H9 (cell line): ENCODE measurements around the gene EBLN2. TPM values are rescaled to one million over a fixed set of nuclear protein-coding genes. Genes with fewer than 3 reads are reported as not detected.

ENCODE experiments used
- DNase-seq: peaks from one replicate; pipeline ENCODE4 v3.0.0-alpha.2; 2017
- H2AFZ ChIP-seq: one replicate; pipeline ENCODE4 v1.6.1; 2013; ENCODE audit warnings: mild to moderate bottlenecking, low read length, control low read depth, moderate library complexity
- H2AK5ac ChIP-seq: 2 replicates; pipeline ENCODE4 v1.6.1; 2013; ENCODE audit warnings: low read length, control low read depth, mixed read lengths; ENCODE audit not compliant: insufficient read length
- H2BK120ac ChIP-seq: one replicate; pipeline ENCODE4 v1.6.1; 2013; ENCODE audit warnings: low read depth, mild to moderate bottlenecking, low read length, control low read depth, inconsistent platforms; ENCODE audit not compliant: poor library complexity, severe bottlenecking
- H2BK12ac ChIP-seq: 2 replicates; pipeline ENCODE4 v1.6.1; 2013; ENCODE audit warnings: low read length, control low read depth, mixed read lengths, low read depth; ENCODE audit not compliant: insufficient read length
- H2BK15ac ChIP-seq: 2 replicates; pipeline ENCODE4 v1.6.1; 2013; ENCODE audit warnings: low read depth, low read length, control low read depth
- H2BK20ac ChIP-seq: one replicate; pipeline ENCODE4 v1.6.1; 2013; ENCODE audit warnings: low read depth, mild to moderate bottlenecking, low read length, control low read depth, inconsistent platforms; ENCODE audit not compliant: poor library complexity, severe bottlenecking
- H2BK5ac ChIP-seq: 2 replicates; pipeline ENCODE4 v1.6.1; 2013; ENCODE audit warnings: low read length, control low read depth, mixed read lengths; ENCODE audit not compliant: insufficient read length
- H3K14ac ChIP-seq: 2 replicates; pipeline ENCODE4 v1.6.1; 2013; ENCODE audit warnings: low read length, control low read depth; ENCODE audit not compliant: insufficient read depth
- H3K18ac ChIP-seq: 2 replicates; pipeline ENCODE4 v1.6.1; 2013; ENCODE audit warnings: low read depth, mild to moderate bottlenecking, mixed read lengths, low read length, control low read depth; ENCODE audit not compliant: insufficient read length
- H3K23ac ChIP-seq: 2 replicates; pipeline ENCODE4 v1.6.1; 2013; ENCODE audit warnings: low read length, control low read depth, mixed read lengths, low read depth; ENCODE audit not compliant: insufficient read length
- H3K23me2 ChIP-seq: 2 replicates; pipeline ENCODE4 v1.6.1; 2013; ENCODE audit warnings: low read depth, mild to moderate bottlenecking, mixed read lengths, low read length, control low read depth; ENCODE audit not compliant: insufficient read length, poor library complexity, severe bottlenecking
- H3K27ac ChIP-seq: 2 replicates; pipeline ENCODE4 v1.5.1; 2013; ENCODE audit warnings: low read length, control low read depth, mixed read lengths, low read depth; ENCODE audit not compliant: insufficient read length
- H3K27me3 ChIP-seq: 2 replicates; pipeline ENCODE4 v1.6.1; 2013; ENCODE audit warnings: low read length, control low read depth, inconsistent platforms; ENCODE audit not compliant: insufficient read depth
- H3K4ac ChIP-seq: 2 replicates; pipeline ENCODE4 v1.6.1; 2013; ENCODE audit warnings: low read depth, mild to moderate bottlenecking, control low read depth, inconsistent platforms, low read length, moderate library complexity
- H3K4me1 ChIP-seq: 2 replicates; pipeline ENCODE4 v1.6.1; 2013; ENCODE audit warnings: low read length, control low read depth, inconsistent platforms; ENCODE audit not compliant: insufficient read depth
- H3K4me2 ChIP-seq: 2 replicates; pipeline ENCODE4 v1.6.1; 2013; ENCODE audit warnings: low read length, control low read depth, mixed read lengths; ENCODE audit not compliant: insufficient read length, insufficient read depth
- H3K56ac ChIP-seq: 2 replicates; pipeline ENCODE4 v1.6.1; 2013; ENCODE audit warnings: low read depth, mild to moderate bottlenecking, mixed read lengths, low read length, control low read depth; ENCODE audit not compliant: insufficient read length
- H3K79me1 ChIP-seq: 2 replicates; pipeline ENCODE4 v1.6.1; 2013; ENCODE audit warnings: low read depth, mild to moderate bottlenecking, moderate library complexity, low read length, control low read depth, inconsistent platforms; ENCODE audit not compliant: insufficient read depth, poor library complexity, severe bottlenecking
- H3K79me2 ChIP-seq: 2 replicates; pipeline ENCODE4 v1.6.1; 2013; ENCODE audit warnings: low read length, control low read depth, inconsistent platforms; ENCODE audit not compliant: insufficient read depth
- H3K9ac ChIP-seq: 2 replicates; pipeline ENCODE4 v1.6.1; 2013; ENCODE audit warnings: low read length, control low read depth, mixed read lengths; ENCODE audit not compliant: insufficient read length; ENCODE audit errors: extremely low read depth
- H3K9me3 ChIP-seq: one replicate; pipeline ENCODE4 v1.6.1; 2013; ENCODE audit warnings: low read depth, low read length, inconsistent platforms; ENCODE audit not compliant: control insufficient read depth
- H3T11ph ChIP-seq: one replicate; pipeline ENCODE4 v1.6.1; 2013; ENCODE audit warnings: mild to moderate bottlenecking, low read length, control low read depth, inconsistent platforms
- H4K20me1 ChIP-seq: one replicate; pipeline ENCODE4 v1.6.1; 2013; ENCODE audit not compliant: control insufficient read depth, insufficient read length, insufficient read depth
- H4K5ac ChIP-seq: 2 replicates; pipeline ENCODE4 v1.6.1; 2013; ENCODE audit warnings: low read depth, mild to moderate bottlenecking, mixed read lengths, low read length, control low read depth; ENCODE audit not compliant: insufficient read length
- H4K8ac ChIP-seq: replicated peaks from 2 replicates; pipeline ENCODE4 v1.6.1; 2013; ENCODE audit warnings: low read length, control low read depth, mixed read lengths, low read depth; ENCODE audit not compliant: insufficient read length
- H4K91ac ChIP-seq: 2 replicates; pipeline ENCODE4 v1.6.1; 2013; ENCODE audit warnings: low read depth, mild to moderate bottlenecking, moderate library complexity, mixed read lengths, low read length, control low read depth; ENCODE audit not compliant: insufficient read length
- H3K27ac Mint-ChIP-seq, 3 experiments: 2 replicates in 2 of 3; 3 replicates in 1 of 3; pipeline ENCODE4 v1.8.0; 2020 to 2021; ENCODE audit warnings: mixed read lengths in 3 of 3, mild to moderate bottlenecking in 1 of 3, moderate library complexity in 1 of 3
- H3K27me3 Mint-ChIP-seq: 2 replicates; pipeline ENCODE4 v1.8.0; 2021; ENCODE audit warnings: low read depth, mild to moderate bottlenecking, moderate library complexity, mixed read lengths
- H3K36me3 Mint-ChIP-seq, 3 experiments: 2 replicates in 2 of 3; 3 replicates in 1 of 3; pipeline ENCODE4 v1.8.0; 2020 to 2021; ENCODE audit warnings: low read depth in 3 of 3, mixed read lengths in 3 of 3; ENCODE audit not compliant: insufficient read depth in 1 of 3
- H3K4me1 Mint-ChIP-seq, 2 experiments: 2 replicates each; pipeline ENCODE4 v1.8.0; 2020; ENCODE audit warnings: mixed read lengths in 2 of 2
- H3K4me3 Mint-ChIP-seq, 2 experiments: 2 replicates in 1 of 2; 3 replicates in 1 of 2; pipeline ENCODE4 v1.8.0; 2020 to 2021; ENCODE audit warnings: mild to moderate bottlenecking in 2 of 2, mixed read lengths in 2 of 2, moderate library complexity in 1 of 2
- H3K9me3 Mint-ChIP-seq, 2 experiments: 2 replicates in 1 of 2; 3 replicates in 1 of 2; pipeline ENCODE4 v1.8.0; 2020; ENCODE audit warnings: mild to moderate bottlenecking in 2 of 2, mixed read lengths in 2 of 2, moderate library complexity in 1 of 2
- WGBS: extraction: QIAGEN DNeasy Blood & Tissue Kit; methylation state at CpG from one replicate; pipeline ENCODE4 v1.1.7; 2013; ENCODE audit warnings: missing lambda C conversion rate, low lambda C conversion rate, mixed read lengths; ENCODE audit not compliant: insufficient read length; ENCODE audit errors: extremely low coverage; 5-methylcytosine and 5-hydroxymethylcytosine counted together
- total RNA-seq: library from RNA; stranded (reverse); gene quantifications from 2 replicates; pipeline ENCODE4 v1.2.1, GENCODE V29; 2021
- TF ChIP-seq, protein P1 (sequence below): fragments of 200-600 bp; sonication (generic); conservative IDR thresholded peaks from 3 replicates; pipeline ENCODE4 v1.8.0; 2021; ENCODE audit warnings: antibody characterized with exemption, mild to moderate bottlenecking

Gene EBLN2
- total RNA-seq, 1 experiment from 2014 or later, result 6.1 TPM

GRCh38 chr3:73081140-73081539 lies 19.7 kb downstream of the EBLN2 start:
- no peak overlapping the region for H2BK12ac ChIP-seq
- no peak for DNase-seq
- no peaks in the 10 kb centered on the region for H3K27me3 ChIP-seq
- TF ChIP-seq, protein P1, sequence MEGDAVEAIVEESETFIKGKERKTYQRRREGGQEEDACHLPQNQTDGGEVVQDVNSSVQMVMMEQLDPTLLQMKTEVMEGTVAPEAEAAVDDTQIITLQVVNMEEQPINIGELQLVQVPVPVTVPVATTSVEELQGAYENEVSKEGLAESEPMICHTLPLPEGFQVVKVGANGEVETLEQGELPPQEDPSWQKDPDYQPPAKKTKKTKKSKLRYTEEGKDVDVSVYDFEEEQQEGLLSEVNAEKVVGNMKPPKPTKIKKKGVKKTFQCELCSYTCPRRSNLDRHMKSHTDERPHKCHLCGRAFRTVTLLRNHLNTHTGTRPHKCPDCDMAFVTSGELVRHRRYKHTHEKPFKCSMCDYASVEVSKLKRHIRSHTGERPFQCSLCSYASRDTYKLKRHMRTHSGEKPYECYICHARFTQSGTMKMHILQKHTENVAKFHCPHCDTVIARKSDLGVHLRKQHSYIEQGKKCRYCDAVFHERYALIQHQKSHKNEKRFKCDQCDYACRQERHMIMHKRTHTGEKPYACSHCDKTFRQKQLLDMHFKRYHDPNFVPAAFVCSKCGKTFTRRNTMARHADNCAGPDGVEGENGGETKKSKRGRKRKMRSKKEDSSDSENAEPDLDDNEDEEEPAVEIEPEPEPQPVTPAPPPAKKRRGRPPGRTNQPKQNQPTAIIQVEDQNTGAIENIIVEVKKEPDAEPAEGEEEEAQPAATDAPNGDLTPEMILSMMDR, result no peak
- no peak overlapping the region for H2AFZ ChIP-seq
- no peak overlapping the region for H3K23ac ChIP-seq
- no peak overlapping the region for H2AK5ac ChIP-seq
- no peak overlapping the region for H2BK20ac ChIP-seq
- Mint-ChIP-seq H3K36me3 (no peaks in the 10 kb centered on the region), H3K9me3 (no peaks in the 10 kb centered on the region), H3K27me3 (no peaks in the 10 kb centered on the region), H3K4me1 (no peaks in the 10 kb centered on the region; a peak in 1 of 4 replicates), H3K4me3 (no peak overlapping the region), H3K27ac (no peak overlapping the region; a peak in 1 of 7 replicates)
- H3K4me1 ChIP-seq, result no peaks in the 10 kb centered on the region
- no peak overlapping the region for H4K8ac ChIP-seq
- no peak overlapping the region for H3K9ac ChIP-seq
- no peaks in the 10 kb centered on the region for H3K79me2 ChIP-seq
- no peaks in the 10 kb centered on the region for H3K79me1 ChIP-seq
- no peak overlapping the region for H4K5ac ChIP-seq
- no peak overlapping the region for H3K4ac ChIP-seq
- H3K14ac ChIP-seq, result no peak overlapping the region
- no peak overlapping the region for H3T11ph ChIP-seq
- H3K4me2 ChIP-seq, result no peak overlapping the region
- H2BK15ac ChIP-seq, result no peak overlapping the region
- no peak overlapping the region for H3K18ac ChIP-seq
- H2BK120ac ChIP-seq, result no peak overlapping the region
- no CpG with 5 or more reads among the region's 8 CpGs for WGBS
- no peaks in the 10 kb centered on the region for H3K23me2 ChIP-seq
- no peak overlapping the region for H2BK5ac ChIP-seq
- no peak overlapping the region for H3K27ac ChIP-seq
- H4K20me1 ChIP-seq, result no peaks in the 10 kb centered on the region
- no peaks in the 10 kb centered on the region for H3K9me3 ChIP-seq
- no peak overlapping the region for H4K91ac ChIP-seq
- H3K56ac ChIP-seq, result no peak overlapping the region
